Vagina (tissue), 2 donors: ENCODE data around the gene AMOTL2. TPM values are rescaled to one million over a fixed set of nuclear protein-coding genes. Genes with fewer than 3 reads are reported as not detected.

Experiments used
- DNase-seq, 2 donors: peaks; one replicate each; pipeline ENCODE4 v3.0.0-alpha.2; 2017; ENCODE audit errors: extremely low spot score in 2 of 2
- H3K27ac ChIP-seq: fragments of 200-600 bp; sonication (generic); one replicate; pipeline ENCODE4 v1.5.1; 2019
- H3K27me3 ChIP-seq: fragments of 200-600 bp; sonication (generic); one replicate; pipeline ENCODE4 v1.5.1; 2019
- H3K36me3 ChIP-seq, 2 donors: fragments of 200-600 bp; sonication (generic); one replicate each; pipeline ENCODE4 v1.5.1; 2017 to 2019
- H3K4me1 ChIP-seq: fragments of 200-600 bp; sonication (generic); one replicate; pipeline ENCODE4 v1.5.1; 2019
- H3K4me3 ChIP-seq, 2 donors: fragments of 200-600 bp; sonication (generic); 1 replicate in 1 of 2; 2 replicates in 1 of 2; pipeline ENCODE4 v1.5.1; 2016 to 2019
- H3K9me3 ChIP-seq: fragments of 200-600 bp; sonication (generic); one replicate; pipeline ENCODE4 v1.5.1; 2019
- POLR2A ChIP-seq, 2 donors: fragments of 450-650 bp; IDR thresholded peaks; one replicate each; pipeline ENCODE4 v1.6.1; 2017; ENCODE audit warnings: antibody characterized with exemption in 2 of 2, mild to moderate bottlenecking in 2 of 2, moderate library complexity in 2 of 2
- POLR2AphosphoS5 ChIP-seq, 2 donors: sonication (generic); formaldehyde crosslinking; IDR thresholded peaks; one replicate each; pipeline ENCODE4 v1.9.0; 2017; ENCODE audit warnings: antibody characterized with exemption in 2 of 2, mild to moderate bottlenecking in 2 of 2, low read depth in 1 of 2; ENCODE audit not compliant: insufficient read depth in 1 of 2
- intact Hi-C: fragments of 100-400 bp; cut with DNase I; formaldehyde crosslinking; loops from one replicate; pipeline ENCODE4 v1.15.1; 2023
- total RNA-seq: library from RNA; depleted of rRNA; stranded (reverse); fragments of >200 nt; gene quantifications from one replicate; pipeline ENCODE4 v1.2.3, GENCODE V29; 2016
- TF ChIP-seq, protein P1 (sequence below), 3 experiments: fragments of 450-650 bp in 2 of 3; fragments of 200-600 bp in 1 of 3; sonication (generic) in 1 of 3; IDR thresholded peaks; one replicate each; pipeline ENCODE4 v1.5.1; 2017 to 2019; ENCODE audit warnings: antibody characterized with exemption in 3 of 3, mild to moderate bottlenecking in 2 of 3, moderate library complexity in 2 of 3

AMOTL2 gene
- total RNA-seq, 1 donor from 2014 or later, result 60.6 TPM

DNA sequence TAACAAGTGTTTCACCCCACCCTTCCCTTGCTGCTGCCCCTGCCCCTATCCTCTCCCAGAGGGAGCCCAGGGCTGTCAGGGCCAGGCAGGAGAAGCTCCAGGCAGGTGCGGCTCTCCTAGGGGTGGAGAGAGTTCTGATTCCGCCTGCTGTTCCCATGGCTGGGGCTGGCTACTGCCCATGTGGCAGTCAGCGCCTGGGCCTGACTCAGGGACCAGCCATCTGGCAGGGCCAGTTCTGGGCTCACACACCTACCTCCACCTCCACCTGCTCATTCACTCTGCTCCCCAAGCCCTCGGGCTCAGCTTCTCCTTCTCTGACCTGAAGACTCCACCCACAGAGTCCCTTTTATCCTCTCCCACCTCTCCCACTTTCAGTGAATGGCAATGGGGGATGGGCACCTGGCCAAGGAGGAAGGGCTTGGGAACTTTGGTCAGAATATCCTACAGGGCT is 23.4 kb downstream of the AMOTL2 start:
- intact Hi-C loops, result no loop called here
- H3K4me1 ChIP-seq, result peaks cover 58% of the 10 kb centered on the region

DNA sequence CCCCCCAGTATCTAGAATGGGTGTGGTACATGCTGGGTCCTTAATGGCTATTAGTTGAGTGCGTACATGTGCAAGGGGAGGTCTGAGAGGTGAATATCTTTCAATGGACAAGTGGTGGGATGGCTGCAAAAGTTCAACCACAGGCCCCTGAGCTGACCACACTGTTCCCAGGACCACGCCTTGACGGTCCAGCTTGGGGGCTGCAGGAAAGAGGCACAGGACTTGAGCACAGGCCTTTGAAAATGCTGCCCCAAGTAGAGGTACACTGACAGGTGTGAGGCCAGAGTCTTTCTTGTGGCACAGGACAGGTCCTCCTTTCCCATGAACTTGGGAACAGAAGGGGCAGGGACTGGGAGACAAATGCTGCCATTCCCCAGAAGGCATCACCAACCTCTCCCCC is 24.0 kb downstream of the AMOTL2 start:
- TF ChIP-seq, protein P1, sequence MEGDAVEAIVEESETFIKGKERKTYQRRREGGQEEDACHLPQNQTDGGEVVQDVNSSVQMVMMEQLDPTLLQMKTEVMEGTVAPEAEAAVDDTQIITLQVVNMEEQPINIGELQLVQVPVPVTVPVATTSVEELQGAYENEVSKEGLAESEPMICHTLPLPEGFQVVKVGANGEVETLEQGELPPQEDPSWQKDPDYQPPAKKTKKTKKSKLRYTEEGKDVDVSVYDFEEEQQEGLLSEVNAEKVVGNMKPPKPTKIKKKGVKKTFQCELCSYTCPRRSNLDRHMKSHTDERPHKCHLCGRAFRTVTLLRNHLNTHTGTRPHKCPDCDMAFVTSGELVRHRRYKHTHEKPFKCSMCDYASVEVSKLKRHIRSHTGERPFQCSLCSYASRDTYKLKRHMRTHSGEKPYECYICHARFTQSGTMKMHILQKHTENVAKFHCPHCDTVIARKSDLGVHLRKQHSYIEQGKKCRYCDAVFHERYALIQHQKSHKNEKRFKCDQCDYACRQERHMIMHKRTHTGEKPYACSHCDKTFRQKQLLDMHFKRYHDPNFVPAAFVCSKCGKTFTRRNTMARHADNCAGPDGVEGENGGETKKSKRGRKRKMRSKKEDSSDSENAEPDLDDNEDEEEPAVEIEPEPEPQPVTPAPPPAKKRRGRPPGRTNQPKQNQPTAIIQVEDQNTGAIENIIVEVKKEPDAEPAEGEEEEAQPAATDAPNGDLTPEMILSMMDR (IDR thresholded peaks at IDR 0.05), result no peak
- TF ChIP-seq POLR2AphosphoS5 (IDR thresholded peaks at IDR 0.05; ENCODE audit: insufficient read depth in 1 of 2, low read depth in 1 of 2), result no peak
- no peak for TF ChIP-seq POLR2A (IDR thresholded peaks at IDR 0.05)
- no peaks in the 10 kb centered on the region for H3K27me3 ChIP-seq
- intact Hi-C loops, result no loop called here
- H3K9me3 ChIP-seq, result no peaks in the 10 kb centered on the region
- DNase-seq, result no peak
- H3K4me3 ChIP-seq, result no peak overlapping the region
- peak overlapping the region; percentile 39 for H3K27ac ChIP-seq
- H3K4me1 ChIP-seq, result peaks cover 52% of the 10 kb centered on the region
- H3K36me3 ChIP-seq, result peaks cover 0 to 8% of the 10 kb centered on the region in 2 donors

More for the DNA sequence above, 23.4 kb downstream of the AMOTL2 start:
- no peak for DNase-seq
- Histone ChIP-seq H3K27me3 (no peaks in the 10 kb centered on the region), H3K4me3 (no peak overlapping the region), H3K27ac (peak overlapping the region; percentile 39), H3K9me3 (no peaks in the 10 kb centered on the region), H3K36me3 (peaks cover 0 to 14% of the 10 kb centered on the region in 2 donors)
- peak; percentile 35 to 46 for TF ChIP-seq POLR2AphosphoS5 (IDR thresholded peaks at IDR 0.05; ENCODE audit: insufficient read depth in 1 of 2, low read depth in 1 of 2)
- TF ChIP-seq POLR2A (IDR thresholded peaks at IDR 0.05), result no peak

DNA sequence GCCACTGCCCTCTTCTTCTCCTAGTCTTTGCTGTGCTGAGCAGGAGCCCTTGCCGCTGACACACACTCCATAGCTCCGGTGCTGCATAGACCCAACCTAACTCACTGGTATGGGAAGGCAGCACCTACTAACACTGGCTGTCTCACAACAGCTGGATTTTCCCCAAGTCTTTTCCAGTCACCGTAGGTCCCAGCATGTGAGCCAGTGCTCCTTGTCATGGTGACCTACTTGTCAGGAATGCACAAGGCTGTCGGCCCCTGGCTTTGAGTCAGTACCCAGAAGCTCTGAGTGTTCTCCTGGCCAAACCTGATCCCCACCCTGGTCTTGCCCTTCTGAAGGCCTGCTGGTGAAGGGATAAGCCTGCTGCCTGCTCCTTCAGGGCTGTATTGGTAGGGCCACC is 25.7 kb downstream of the AMOTL2 start:
- H3K4me3 ChIP-seq, result no peak overlapping the region
- no peaks in the 10 kb centered on the region for H3K36me3 ChIP-seq
- intact Hi-C loops, result no loop called here
- TF ChIP-seq POLR2A (IDR thresholded peaks at IDR 0.05), result no peak
- TF ChIP-seq, protein P1 (IDR thresholded peaks at IDR 0.05), result no peak
- no peak for TF ChIP-seq POLR2AphosphoS5 (IDR thresholded peaks at IDR 0.05; ENCODE audit: insufficient read depth in 1 of 2, low read depth in 1 of 2)
- no peak for DNase-seq
- H3K4me1 ChIP-seq, result peaks cover 34% of the 10 kb centered on the region
- no peak overlapping the region for H3K27ac ChIP-seq
- no peaks in the 10 kb centered on the region for H3K27me3 ChIP-seq
- H3K9me3 ChIP-seq, result no peaks in the 10 kb centered on the region

DNA sequence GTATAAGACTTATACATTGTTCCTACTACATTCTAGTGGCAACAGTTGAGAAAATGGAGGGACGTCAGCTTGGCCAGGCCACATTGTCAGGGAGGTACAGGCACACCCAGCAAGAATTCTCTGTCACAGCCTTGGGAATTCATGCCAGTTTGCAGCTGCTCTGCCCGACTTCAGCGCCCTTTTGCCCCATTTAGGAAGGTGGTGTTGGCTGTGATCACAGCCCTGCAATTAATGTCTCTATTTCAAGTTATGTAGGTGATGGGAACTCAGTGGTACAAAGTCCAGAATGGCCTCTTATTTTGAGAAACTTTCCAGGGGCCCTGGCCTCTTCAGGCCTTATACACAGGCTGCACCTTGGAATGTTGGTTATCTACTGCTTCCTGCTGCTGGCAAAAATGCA is 26.7 kb downstream of the AMOTL2 start:
- TF ChIP-seq POLR2AphosphoS5 (IDR thresholded peaks at IDR 0.05; ENCODE audit: insufficient read depth in 1 of 2, low read depth in 1 of 2) (no peak), POLR2A (IDR thresholded peaks at IDR 0.05) (no peak)
- TF ChIP-seq, protein P1 (IDR thresholded peaks at IDR 0.05), result no peak
- Histone ChIP-seq H3K4me3 (no peak overlapping the region), H3K4me1 (peaks cover 26% of the 10 kb centered on the region), H3K27me3 (no peaks in the 10 kb centered on the region), H3K9me3 (no peaks in the 10 kb centered on the region), H3K27ac (no peak overlapping the region), H3K36me3 (no peaks in the 10 kb centered on the region)
- DNase-seq, result no peak
- intact Hi-C loops, result no loop called here

DNA sequence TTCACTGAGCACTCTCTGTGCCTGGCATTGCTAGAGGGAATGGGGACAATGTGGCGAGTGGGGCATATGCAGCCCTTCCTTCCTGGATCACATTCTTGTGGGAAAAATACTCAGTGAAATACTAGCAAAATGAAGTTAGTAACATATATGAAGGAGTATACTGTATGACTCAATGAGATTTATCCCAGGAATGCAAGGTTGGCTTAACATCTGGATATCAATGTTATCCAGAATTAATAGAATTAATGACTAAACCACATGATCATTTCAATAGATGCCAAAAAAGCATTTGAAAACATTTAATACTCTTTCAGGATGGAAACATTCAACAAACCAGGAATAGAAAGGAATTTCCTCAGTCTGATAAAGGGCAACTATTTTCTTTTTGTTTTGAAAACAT is 27.5 kb downstream of the AMOTL2 start:
- H3K4me3 ChIP-seq, result no peak overlapping the region
- peaks cover 18% of the 10 kb centered on the region for H3K4me1 ChIP-seq
- no peaks in the 10 kb centered on the region for H3K36me3 ChIP-seq
- TF ChIP-seq POLR2AphosphoS5 (IDR thresholded peaks at IDR 0.05; ENCODE audit: insufficient read depth in 1 of 2, low read depth in 1 of 2), result no peak
- TF ChIP-seq, protein P1 (IDR thresholded peaks at IDR 0.05), result no peak
- no peak for TF ChIP-seq POLR2A (IDR thresholded peaks at IDR 0.05)
- intact Hi-C loops, result no loop called here
- no peaks in the 10 kb centered on the region for H3K27me3 ChIP-seq
- no peak for DNase-seq
- no peak overlapping the region for H3K27ac ChIP-seq
- H3K9me3 ChIP-seq, result no peaks in the 10 kb centered on the region
